K562 (cell line): ENCODE results near the gene B3GNT7. TPM values are rescaled to one million over a fixed set of nuclear protein-coding genes. Genes with fewer than 3 reads are reported as not detected.

Experiments used
- CXXC5 ChIP-seq: fragments of 250-450 bp; sonication (Bioruptor Pico); IDR thresholded peaks from 2 replicates; pipeline ENCODE4 v1.8.0; 2022; ENCODE audit warnings: inconsistent platforms, mild to moderate bottlenecking, moderate library complexity
- MAFG ChIP-seq: fragments of 450-650 bp; conservative IDR thresholded peaks from 2 replicates; pipeline ENCODE4 v1.6.1; 2016; ENCODE audit warnings: missing genetic modification characterization, missing compliant biosample characterization
- OTX1 ChIP-seq: fragments of 450-650 bp; formaldehyde crosslinking; IDR thresholded peaks from 2 replicates; pipeline ENCODE4 v1.4.0; 2022; ENCODE audit warnings: mild to moderate bottlenecking
- PHB2 ChIP-seq: fragments of 450-650 bp; IDR thresholded peaks from 2 replicates; pipeline ENCODE4 v1.6.1; 2017; ENCODE audit warnings: low read depth
- POLR2G ChIP-seq: fragments of 200-400 bp; formaldehyde crosslinking; IDR thresholded peaks from 2 replicates; pipeline ENCODE4 v1.6.1; 2017; ENCODE audit warnings: low read depth, mild to moderate bottlenecking, antibody characterized with exemption, low read length, moderate library complexity
- ZBTB5 ChIP-seq: fragments of 450-650 bp; IDR thresholded peaks from 2 replicates; pipeline ENCODE4 v1.6.1; 2017; ENCODE audit warnings: antibody characterized with exemption
- ZNF764 ChIP-seq: fragments of 250-450 bp; sonication (Bioruptor Pico); IDR thresholded peaks from 2 replicates; pipeline ENCODE4 v1.4.0; 2020; ENCODE audit warnings: low read depth, mild to moderate bottlenecking, moderate library complexity
- ZNF785 ChIP-seq: fragments of 250-450 bp; sonication (Bioruptor Pico); IDR thresholded peaks from 2 replicates; pipeline ENCODE4 v1.4.0; 2020; ENCODE audit warnings: mild to moderate bottlenecking
- polyA plus RNA-seq, 8 experiments: library from polyadenylated mRNA; depleted of rRNA in 4 of 8; stranded (reverse) in 5 of 8; unstranded in 3 of 8; fragments of >200 nt; fragmentation: Nextera tagmentation in 2 of 8; fragmentation: Illumina TruSeq in 1 of 8; extraction: Ambion mirVana in 2 of 8; extraction: Trizol in 1 of 8; gene quantifications; 2 replicates each; pipeline versions ENCODE4 v1.2.1 to v1.2.3, GENCODE V29; 2011 to 2014; ENCODE audit warnings: inconsistent platforms in 1 of 8, missing spikeins in 1 of 8
- total RNA-seq, 7 experiments: library from RNA; depleted of rRNA in 6 of 7; stranded (reverse); fragments of >200 nt in 6 of 7; fragmentation: Illumina TruSeq in 2 of 7; extraction: Trizol in 2 of 7; gene quantifications; 2 replicates each; pipeline versions ENCODE4 v1.2.1 to v1.2.3, GENCODE V29; 2011 to 2021; ENCODE audit warnings: low replicate concordance in 1 of 7
- TF ChIP-seq, protein P1 (sequence below), 2 experiments: fragments of 450-650 bp in 1 of 2; sonication (generic) in 1 of 2; formaldehyde crosslinking in 1 of 2; IDR thresholded peaks; 2 replicates each; pipeline versions ENCODE4 v1.7.1 to v1.9.0; 2016 to 2022; ENCODE audit warnings: inconsistent platforms in 1 of 2, mild to moderate bottlenecking in 1 of 2, missing genetic modification reagents in 1 of 2
- TF ChIP-seq, protein P2 (sequence below), 2 experiments: fragments of 450-650 bp; conservative IDR thresholded peaks; 2 replicates each; pipeline ENCODE4 v1.6.1; 2017; ENCODE audit warnings: mild to moderate bottlenecking in 2 of 2, moderate library complexity in 2 of 2

The B3GNT7 gene
- total and polyA plus RNA-seq, 9 of the 15 experiments (the other 6 are each of a cell fraction or from before 2014, with no cell fraction given): 0.20 TPM; not detected in 8

DNA sequence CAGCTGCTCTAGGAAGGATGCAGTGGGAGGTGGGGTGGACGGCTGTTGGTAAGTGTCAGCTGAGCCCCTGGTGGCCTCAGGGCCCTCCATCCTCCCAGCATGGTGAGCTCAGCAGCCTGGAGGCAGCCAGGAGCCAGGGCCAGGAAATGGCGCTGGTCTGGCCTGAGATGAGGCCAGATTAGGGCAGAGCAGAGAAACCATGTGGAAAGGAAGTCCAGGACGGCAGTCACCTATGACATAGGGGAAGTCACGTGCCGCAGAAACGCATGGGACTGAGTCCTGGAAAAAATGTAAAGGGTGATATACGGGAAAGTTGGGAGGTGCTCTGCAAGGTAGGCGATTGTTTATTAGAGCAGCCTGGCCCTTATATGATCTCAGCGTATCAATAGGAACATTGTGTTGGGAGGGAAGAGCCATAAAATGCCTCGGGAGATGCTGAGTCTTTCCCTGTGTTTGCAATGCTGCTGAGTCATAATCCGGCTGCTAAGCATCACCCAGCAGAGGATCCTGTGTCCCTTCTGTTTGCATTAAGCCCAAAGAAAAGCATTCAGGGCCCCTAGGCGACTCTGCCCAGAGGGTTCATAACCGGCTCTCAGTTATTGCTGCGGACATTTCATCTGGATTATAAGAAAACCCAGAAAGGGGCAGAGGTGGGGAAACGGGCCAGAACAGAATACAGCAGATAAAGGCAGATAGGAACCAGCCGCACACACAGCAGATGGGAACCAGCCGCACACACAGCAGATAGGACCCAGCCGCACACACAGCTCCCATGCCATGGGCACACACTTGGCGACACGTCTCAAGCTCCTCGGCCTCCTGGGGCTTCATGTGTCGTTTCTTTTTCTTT is 30.3 kb upstream of the B3GNT7 start (continued):
- TF ChIP-seq, protein P1, sequence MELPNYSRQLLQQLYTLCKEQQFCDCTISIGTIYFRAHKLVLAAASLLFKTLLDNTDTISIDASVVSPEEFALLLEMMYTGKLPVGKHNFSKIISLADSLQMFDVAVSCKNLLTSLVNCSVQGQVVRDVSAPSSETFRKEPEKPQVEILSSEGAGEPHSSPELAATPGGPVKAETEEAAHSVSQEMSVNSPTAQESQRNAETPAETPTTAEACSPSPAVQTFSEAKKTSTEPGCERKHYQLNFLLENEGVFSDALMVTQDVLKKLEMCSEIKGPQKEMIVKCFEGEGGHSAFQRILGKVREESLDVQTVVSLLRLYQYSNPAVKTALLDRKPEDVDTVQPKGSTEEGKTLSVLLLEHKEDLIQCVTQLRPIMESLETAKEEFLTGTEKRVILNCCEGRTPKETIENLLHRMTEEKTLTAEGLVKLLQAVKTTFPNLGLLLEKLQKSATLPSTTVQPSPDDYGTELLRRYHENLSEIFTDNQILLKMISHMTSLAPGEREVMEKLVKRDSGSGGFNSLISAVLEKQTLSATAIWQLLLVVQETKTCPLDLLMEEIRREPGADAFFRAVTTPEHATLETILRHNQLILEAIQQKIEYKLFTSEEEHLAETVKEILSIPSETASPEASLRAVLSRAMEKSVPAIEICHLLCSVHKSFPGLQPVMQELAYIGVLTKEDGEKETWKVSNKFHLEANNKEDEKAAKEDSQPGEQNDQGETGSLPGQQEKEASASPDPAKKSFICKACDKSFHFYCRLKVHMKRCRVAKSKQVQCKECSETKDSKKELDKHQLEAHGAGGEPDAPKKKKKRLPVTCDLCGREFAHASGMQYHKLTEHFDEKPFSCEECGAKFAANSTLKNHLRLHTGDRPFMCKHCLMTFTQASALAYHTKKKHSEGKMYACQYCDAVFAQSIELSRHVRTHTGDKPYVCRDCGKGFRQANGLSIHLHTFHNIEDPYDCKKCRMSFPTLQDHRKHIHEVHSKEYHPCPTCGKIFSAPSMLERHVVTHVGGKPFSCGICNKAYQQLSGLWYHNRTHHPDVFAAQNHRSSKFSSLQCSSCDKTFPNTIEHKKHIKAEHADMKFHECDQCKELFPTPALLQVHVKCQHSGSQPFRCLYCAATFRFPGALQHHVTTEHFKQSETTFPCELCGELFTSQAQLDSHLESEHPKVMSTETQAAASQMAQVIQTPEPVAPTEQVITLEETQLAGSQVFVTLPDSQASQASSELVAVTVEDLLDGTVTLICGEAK (IDR thresholded peaks at IDR 0.05): no peak
- TF ChIP-seq, protein P1 (CRISPR knock-in tag; IDR thresholded peaks at IDR 0.05): no peak
- TF ChIP-seq ZNF785 (no peak), ZBTB5 (no peak), MAFG (tag) (peak; percentile 79), ZNF764 (CRISPR knock-in tag) (no peak), POLR2G (no peak), CXXC5 (CRISPR knock-in tag) (0 out of 2 replicates have a peak, but pooled peaks have one; percentile 20), OTX1 (CRISPR knock-in tag) (no peak), PHB2 (no peak)
- TF ChIP-seq, protein P2, sequence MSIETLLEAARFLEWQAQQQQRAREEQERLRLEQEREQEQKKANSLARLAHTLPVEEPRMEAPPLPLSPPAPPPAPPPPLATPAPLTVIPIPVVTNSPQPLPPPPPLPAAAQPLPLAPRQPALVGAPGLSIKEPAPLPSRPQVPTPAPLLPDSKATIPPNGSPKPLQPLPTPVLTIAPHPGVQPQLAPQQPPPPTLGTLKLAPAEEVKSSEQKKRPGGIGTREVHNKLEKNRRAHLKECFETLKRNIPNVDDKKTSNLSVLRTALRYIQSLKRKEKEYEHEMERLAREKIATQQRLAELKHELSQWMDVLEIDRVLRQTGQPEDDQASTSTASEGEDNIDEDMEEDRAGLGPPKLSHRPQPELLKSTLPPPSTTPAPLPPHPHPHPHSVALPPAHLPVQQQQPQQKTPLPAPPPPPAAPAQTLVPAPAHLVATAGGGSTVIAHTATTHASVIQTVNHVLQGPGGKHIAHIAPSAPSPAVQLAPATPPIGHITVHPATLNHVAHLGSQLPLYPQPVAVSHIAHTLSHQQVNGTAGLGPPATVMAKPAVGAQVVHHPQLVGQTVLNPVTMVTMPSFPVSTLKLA (conservative IDR thresholded peaks at IDR 0.05): 0 out of 4 replicates have a peak, but pooled peaks of 1 of the 2 experiments have one; percentile 36
